Activated B cell treated with CpG ODN at 0.5 μM for 24 hours (primary cell): ENCODE data around the gene STAC2. TPM values are rescaled to one million over a fixed set of nuclear protein-coding genes. Genes with fewer than 3 reads are reported as not detected.

Source experiments
- ATAC-seq: fragments of 200-7000 bp; cut with Tn5 transposase; one replicate; pipeline ENCODE4 v1.10.0; 2021; ENCODE audit warnings: low read depth, mild to moderate bottlenecking, moderate library complexity
- CTCF ChIA-PET: fragments of 350-600 bp; sonication (Branson Sonifier 250); formaldehyde crosslinking; loops from one replicate; lab custom pipeline; 2021; ENCODE audit warnings: antibody characterized with exemption; lab: Charles Lee
- POLR2A ChIA-PET: fragments of 350-600 bp; sonication (Branson Sonifier 250); formaldehyde crosslinking; loops from one replicate; lab custom pipeline; 2021; ENCODE audit warnings: antibody characterized with exemption; lab: Charles Lee
- DNase-seq: peaks from one replicate; pipeline ENCODE4 v3.0.0; 2022
- H3K27ac Mint-ChIP-seq: one replicate; pipeline ENCODE4 v1.8.0; 2020; ENCODE audit warnings: mixed read lengths
- H3K27me3 Mint-ChIP-seq: one replicate; pipeline ENCODE4 v1.8.0; 2021; ENCODE audit warnings: mixed read lengths
- H3K36me3 Mint-ChIP-seq: one replicate; pipeline ENCODE4 v1.8.0; 2021; ENCODE audit warnings: low read depth, mixed read lengths
- H3K4me1 Mint-ChIP-seq: one replicate; pipeline ENCODE4 v1.8.0; 2021; ENCODE audit warnings: mixed read lengths
- H3K4me3 Mint-ChIP-seq: one replicate; pipeline ENCODE4 v1.8.0; 2020; ENCODE audit warnings: mild to moderate bottlenecking, mixed read lengths
- H3K9me3 Mint-ChIP-seq: one replicate; pipeline ENCODE4 v1.8.0; 2020; ENCODE audit warnings: mixed read lengths
- CTCF ChIP-seq: fragments of 200-600 bp; IDR thresholded peaks from one replicate; pipeline ENCODE4 v1.8.0; 2022; ENCODE audit warnings: antibody characterized with exemption, mild to moderate bottlenecking
- intact Hi-C: fragments of 100-400 bp; cut with micrococcal nuclease; formaldehyde crosslinking; loops from one replicate; pipeline ENCODE4 v1.15.1; 2024
- total RNA-seq: library from RNA; stranded (reverse); gene quantifications from 2 replicates; pipeline ENCODE4 v1.2.3, GENCODE V29; 2022

Gene STAC2
- total RNA-seq, 1 donor from 2014 or later = not detected

- TF ChIP-seq CTCF = peak; percentile 21
- POLR2A ChIA-PET = no interaction called here
These were observed 14.0 kb upstream of the STAC2 start for GRCh38 chr17:39239640-39240314.

GRCh38 chr17:39238311-39238972 is 12.7 kb upstream of the STAC2 start:
- DNase-seq (no peak), ATAC-seq (peak; percentile 83)
- no peak for TF ChIP-seq CTCF
- peaks cover 23% of the 10 kb centered on the region for H3K4me1 Mint-ChIP-seq
- ChIA-PET CTCF (interaction anchor here (1.3 to 13.1 kb wide), 5 partner anchors 9 to 255 kb away, joined by 3 to 151 read pairs (median 5); no protein-coding TSS in a partner anchor), POLR2A (interaction anchor here (0.6 to 1.8 kb wide), 7 partner anchors 13 to 283 kb away, joined by 3 to 17 read pairs (median 5); partner anchors contain the start of genes CDK12, RPL19 and STAC2)
- no peaks in the 10 kb centered on the region for H3K9me3 Mint-ChIP-seq
- H3K27ac Mint-ChIP-seq = no peak overlapping the region
- peaks cover 6% of the 10 kb centered on the region for H3K27me3 Mint-ChIP-seq
- no peaks in the 10 kb centered on the region for H3K36me3 Mint-ChIP-seq
- intact Hi-C loops = loop anchor here (2.0 kb wide), 1 partner anchor 14 kb away; the partner anchor contains the start of gene STAC2
- H3K4me3 Mint-ChIP-seq = peak overlapping the region; percentile 21

More at GRCh38 chr17:39239640-39240314, 14.0 kb upstream of the STAC2 start:
- peak; percentile 58 for DNase-seq
- Mint-ChIP-seq H3K27me3 (peaks cover 6% of the 10 kb centered on the region), H3K4me3 (no peak overlapping the region), H3K27ac (no peak overlapping the region), H3K4me1 (peaks cover 35% of the 10 kb centered on the region), H3K9me3 (no peaks in the 10 kb centered on the region), H3K36me3 (no peaks in the 10 kb centered on the region)
- ATAC-seq = peak; percentile 61
- CTCF ChIA-PET = interaction anchor here (1.3 to 13.1 kb wide), 3 partner anchors 8 to 256 kb away, joined by 3 to 151 read pairs (median 12); no protein-coding TSS in a partner anchor
- intact Hi-C loops = loop anchor here (1.0 to 2.0 kb wide), 2 partner anchors 15 to 32 kb away; partner anchors contain the start of gene STAC2

- Mint-ChIP-seq H3K27me3 (peaks cover 6% of the 10 kb centered on the region), H3K36me3 (no peaks in the 10 kb centered on the region), H3K4me3 (no peak overlapping the region), H3K27ac (no peak overlapping the region), H3K4me1 (peaks cover 20% of the 10 kb centered on the region), H3K9me3 (no peaks in the 10 kb centered on the region)
- DNase-seq (no peak), ATAC-seq (no peak)
- intact Hi-C loops = no loop called here
- TF ChIP-seq CTCF = no peak
- ChIA-PET CTCF (interaction anchor here (1.4 to 13.1 kb wide), 3 partner anchors 14 to 73 kb away, joined by 3 to 151 read pairs (median 5); no protein-coding TSS in a partner anchor), POLR2A (interaction anchor here (1.0 to 1.8 kb wide), 4 partner anchors 12 to 224 kb away, joined by 3 to 17 read pairs (median 4); partner anchors contain the start of genes CDK12, RPL19 and STAC2)
These were observed 11.8 kb upstream of the STAC2 start for GRCh38 chr17:39237586-39237985.

GRCh38 chr17:39236981-39237441 is 11.3 kb upstream of the STAC2 start:
- TF ChIP-seq CTCF = no peak
- H3K27me3 Mint-ChIP-seq = peaks cover 9% of the 10 kb centered on the region
- no peak overlapping the region for H3K4me3 Mint-ChIP-seq
- H3K9me3 Mint-ChIP-seq = no peaks in the 10 kb centered on the region
- peaks cover 23% of the 10 kb centered on the region for H3K4me1 Mint-ChIP-seq
- CTCF ChIA-PET = interaction anchor here (2.2 to 13.1 kb wide), 2 partner anchors 7 to 30 kb away, joined by 18 to 151 read pairs; no protein-coding TSS in a partner anchor
- intact Hi-C loops = no loop called here
- POLR2A ChIA-PET = no interaction called here
- no peak overlapping the region for H3K27ac Mint-ChIP-seq
- no peaks in the 10 kb centered on the region for H3K36me3 Mint-ChIP-seq
- ATAC-seq = no peak
- DNase-seq = no peak
